HUES48 (cell line): ENCODE results near the gene HDAC11.

Experiments
- H3K27ac ChIP-seq: one replicate; pipeline ENCODE4 v1.7.0; 2013; ENCODE audit warnings: low read depth, low read length, inconsistent platforms
- H3K27me3 ChIP-seq: 2 replicates; pipeline ENCODE4 v1.6.1; 2013; ENCODE audit warnings: mild to moderate bottlenecking, low read length; ENCODE audit not compliant: control insufficient read depth, insufficient read depth
- H3K36me3 ChIP-seq: 2 replicates; pipeline ENCODE4 v1.6.1; 2013; ENCODE audit warnings: low read length; ENCODE audit not compliant: control insufficient read depth, insufficient read depth
- H3K4me1 ChIP-seq: 2 replicates; pipeline ENCODE4 v1.6.1; 2013; ENCODE audit warnings: mild to moderate bottlenecking, low read length; ENCODE audit not compliant: control insufficient read depth, insufficient read depth
- H3K4me3 ChIP-seq: 2 replicates; pipeline ENCODE4 v1.5.1; 2013; ENCODE audit warnings: mild to moderate bottlenecking, low read depth, low read length
- H3K9ac ChIP-seq: 2 replicates; pipeline ENCODE4 v1.6.1; 2013; ENCODE audit warnings: mild to moderate bottlenecking, low read depth, low read length, moderate library complexity
- H3K9me3 ChIP-seq: 2 replicates; pipeline ENCODE4 v1.6.1; 2013; ENCODE audit warnings: low read length; ENCODE audit not compliant: control insufficient read depth, insufficient read depth

The HDAC11 gene

GRCh38 chr3:13546667-13547171 lies 66.6 kb downstream of the HDAC11 start:
- H3K4me1 ChIP-seq = peaks cover 11% of the 10 kb centered on the region; the same call in 1 of the 2 replicates
- H3K9ac ChIP-seq = no peak overlapping the region
- H3K27ac ChIP-seq = peak overlapping the region; percentile 43
- H3K4me3 ChIP-seq = no peak overlapping the region
- no peaks in the 10 kb centered on the region for H3K9me3 ChIP-seq
- H3K36me3 ChIP-seq = no peaks in the 10 kb centered on the region
- peaks cover 20% of the 10 kb centered on the region for H3K27me3 ChIP-seq

- no peaks in the 10 kb centered on the region for H3K36me3 ChIP-seq
- peaks cover 20% of the 10 kb centered on the region for H3K27me3 ChIP-seq
- H3K9ac ChIP-seq = no peak overlapping the region
- H3K27ac ChIP-seq = no peak overlapping the region
- peaks cover 11% of the 10 kb centered on the region; the same call in 1 of the 2 replicates for H3K4me1 ChIP-seq
- H3K4me3 ChIP-seq = no peak overlapping the region
- H3K9me3 ChIP-seq = no peaks in the 10 kb centered on the region
Observed at GRCh38 chr3:13547591-13548371, 67.7 kb downstream of the HDAC11 start.

- peak within 1 kb of the TSS; percentile 60 for H3K4me3 ChIP-seq
- H3K9ac ChIP-seq = no peak within 1 kb of the TSS; the same call in 1 of the 2 replicates
- peaks cover 11% of the 10 kb centered on the region; the same call in 1 of the 2 replicates for H3K4me1 ChIP-seq
- no peak within 1 kb of the TSS for H3K27ac ChIP-seq
- no peaks in the 10 kb centered on the region for H3K36me3 ChIP-seq
- H3K27me3 ChIP-seq = peaks cover 20% of the 10 kb centered on the region
- H3K9me3 ChIP-seq = no peaks in the 10 kb centered on the region
Observed at GRCh38 chr3:13548696-13549622, 68.9 kb downstream of the HDAC11 start, which contains the start of gene FBLN2. TSS of gene FBLN2 (plus strand) at chr3:13549125. CDS start at chr3:13570356, 21,231 bp downstream.

GRCh38 chr3:13549623-13550422 lies 69.7 kb downstream of the HDAC11 start:
- Histone ChIP-seq H3K36me3 (no peaks in the 10 kb centered on the region), H3K9me3 (no peaks in the 10 kb centered on the region), H3K9ac (no peak overlapping the region), H3K27ac (no peak overlapping the region), H3K4me3 (no peak overlapping the region; the same call in 1 of the 2 replicates), H3K27me3 (peaks cover 20% of the 10 kb centered on the region), H3K4me1 (peaks cover 11% of the 10 kb centered on the region; the same call in 1 of the 2 replicates)

DNA sequence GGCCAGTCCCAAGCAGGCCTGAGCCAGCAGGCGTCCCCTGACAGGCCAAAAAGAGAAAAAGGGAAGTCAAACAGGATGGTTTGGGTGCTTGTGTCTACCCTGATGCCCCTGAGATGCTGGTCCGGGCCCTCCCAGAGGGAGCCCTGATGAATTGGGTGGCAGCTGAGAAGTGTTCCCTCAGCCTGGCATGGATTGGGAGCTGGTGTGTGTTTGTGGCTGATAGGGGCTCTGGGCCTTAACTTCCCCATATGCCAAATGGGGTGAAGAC lies 70.3 kb downstream of the HDAC11 start:
- Histone ChIP-seq H3K27ac (no peak overlapping the region), H3K4me3 (no peak overlapping the region), H3K9me3 (no peaks in the 10 kb centered on the region), H3K27me3 (peaks cover 20% of the 10 kb centered on the region), H3K9ac (no peak overlapping the region), H3K36me3 (no peaks in the 10 kb centered on the region), H3K4me1 (peaks cover 11% of the 10 kb centered on the region; the same call in 1 of the 2 replicates)

GRCh38 chr3:13550791-13551360 lies 70.8 kb downstream of the HDAC11 start:
- no peaks in the 10 kb centered on the region for H3K9me3 ChIP-seq
- H3K4me3 ChIP-seq = no peak overlapping the region
- H3K9ac ChIP-seq = no peak overlapping the region
- no peak overlapping the region for H3K27ac ChIP-seq
- no peaks in the 10 kb centered on the region for H3K36me3 ChIP-seq
- H3K27me3 ChIP-seq = peaks cover 20% of the 10 kb centered on the region
- H3K4me1 ChIP-seq = peaks cover 11% of the 10 kb centered on the region; the same call in 1 of the 2 replicates

GRCh38 chr3:13552857-13553652 lies 72.9 kb downstream of the HDAC11 start:
- H3K9ac ChIP-seq = no peak overlapping the region

DNA sequence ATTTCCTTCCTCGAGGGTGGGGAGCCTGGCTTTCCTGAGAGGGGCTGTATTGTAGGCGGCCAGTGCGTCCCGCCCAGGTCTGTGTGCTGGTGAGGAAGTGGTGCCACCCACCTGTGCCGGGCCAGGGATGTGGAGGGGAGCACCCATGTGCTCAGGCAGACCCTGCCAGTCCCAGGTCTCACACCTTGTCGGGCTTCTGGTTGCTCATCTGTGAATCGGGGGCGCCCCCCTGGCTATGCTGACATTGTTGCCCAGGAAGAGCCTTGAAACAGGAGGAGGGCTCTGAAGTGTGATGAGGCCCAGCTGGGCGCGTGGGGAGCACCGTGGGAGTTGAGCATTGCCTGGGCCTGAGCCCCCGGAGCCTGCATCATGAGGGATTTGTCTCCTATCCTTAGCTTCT lies 73.6 kb downstream of the HDAC11 start:
- no peaks in the 10 kb centered on the region for H3K36me3 ChIP-seq
- H3K9me3 ChIP-seq = no peaks in the 10 kb centered on the region
- H3K27ac ChIP-seq = no peak overlapping the region
- no peak overlapping the region for H3K4me3 ChIP-seq
- no peak overlapping the region for H3K9ac ChIP-seq
- peaks cover under 1% of the 10 kb centered on the region; the same call in 1 of the 2 replicates for H3K4me1 ChIP-seq
- H3K27me3 ChIP-seq = peaks cover 14% of the 10 kb centered on the region

More at GRCh38 chr3:13552857-13553652, 72.9 kb downstream of the HDAC11 start:
- Histone ChIP-seq H3K36me3 (no peaks in the 10 kb centered on the region), H3K27ac (no peak overlapping the region), H3K27me3 (peaks cover 20% of the 10 kb centered on the region), H3K4me1 (peaks cover 7% of the 10 kb centered on the region; the same call in 1 of the 2 replicates), H3K4me3 (no peak overlapping the region), H3K9me3 (no peaks in the 10 kb centered on the region)

GRCh38 chr3:13555753-13556152 lies 75.6 kb downstream of the HDAC11 start:
- Histone ChIP-seq H3K27ac (no peak overlapping the region), H3K4me3 (no peak overlapping the region), H3K9ac (no peak overlapping the region), H3K27me3 (no peaks in the 10 kb centered on the region), H3K4me1 (no peaks in the 10 kb centered on the region), H3K36me3 (no peaks in the 10 kb centered on the region), H3K9me3 (no peaks in the 10 kb centered on the region)
